K562 (cell line): ENCODE results near the gene IFT172. TPM values are rescaled to one million over a fixed set of nuclear protein-coding genes. Genes with fewer than 3 reads are reported as not detected.

Source experiments
- FOXP1 ChIP-seq: sonication (generic); formaldehyde crosslinking; IDR thresholded peaks from 2 replicates; pipeline ENCODE4 v1.8.0; 2022; ENCODE audit warnings: mild to moderate bottlenecking, missing genetic modification reagents
- RBM17 ChIP-seq: fragments of 200-400 bp; formaldehyde crosslinking; IDR thresholded peaks from 2 replicates; pipeline ENCODE4 v1.6.1; 2017; ENCODE audit warnings: low read depth, mild to moderate bottlenecking, low read length, borderline replicate concordance
- ZNF174 ChIP-seq: fragments of 250-450 bp; sonication (Bioruptor Pico); IDR thresholded peaks from 2 replicates; pipeline ENCODE4 v1.4.0; 2020; ENCODE audit warnings: mild to moderate bottlenecking
- ZNF407 ChIP-seq: fragments of 450-650 bp; IDR thresholded peaks from 2 replicates; pipeline ENCODE4 v1.6.1; 2016; ENCODE audit warnings: low read depth
- polyA plus RNA-seq, 8 experiments: library from polyadenylated mRNA; depleted of rRNA in 4 of 8; stranded (reverse) in 5 of 8; unstranded in 3 of 8; fragments of >200 nt; fragmentation: Nextera tagmentation in 2 of 8; fragmentation: Illumina TruSeq in 1 of 8; extraction: Ambion mirVana in 2 of 8; extraction: Trizol in 1 of 8; gene quantifications; 2 replicates each; pipeline versions ENCODE4 v1.2.1 to v1.2.3, GENCODE V29; 2011 to 2014; ENCODE audit warnings: inconsistent platforms in 1 of 8, missing spikeins in 1 of 8
- total RNA-seq, 7 experiments: library from RNA; depleted of rRNA in 6 of 7; stranded (reverse); fragments of >200 nt in 6 of 7; fragmentation: Illumina TruSeq in 2 of 7; extraction: Trizol in 2 of 7; gene quantifications; 2 replicates each; pipeline versions ENCODE4 v1.2.1 to v1.2.3, GENCODE V29; 2011 to 2021; ENCODE audit warnings: low replicate concordance in 1 of 7

IFT172 gene
- total and polyA plus RNA-seq, 9 of the 15 experiments (the other 6 are each of a cell fraction or from before 2014, with no cell fraction given): 5.6 to 19.1 (median 13.5) TPM

- TF ChIP-seq ZNF407: no peak
- no peak for TF ChIP-seq FOXP1 (CRISPR knock-in tag)
- TF ChIP-seq ZNF174 (CRISPR knock-in tag): no peak
- TF ChIP-seq RBM17: no peak
These were observed 48.2 kb downstream of the IFT172 start (continued) for GRCh38 chr2:27441226-27441926.
